Lung (tissue), 12 donors: Measurements from ENCODE around the gene RIN3. TPM values are rescaled to one million over a fixed set of nuclear protein-coding genes. Genes with fewer than 3 reads are reported as not detected.

ENCODE experiments used
- ATAC-seq: fragments of 200-7000 bp; cut with Tn5 transposase; one replicate; pipeline ENCODE4 v1.9.1; 2020; ENCODE audit warnings: moderate number of reproducible peaks; ENCODE audit not compliant: insufficient read depth, low FRiP score
- DNase-seq, 3 donors: peaks; one replicate each; pipeline ENCODE4 v3.0.0-alpha.2; 2013 to 2017
- H3K27ac ChIP-seq, 2 donors: one replicate each; pipeline ENCODE4 v1.5.1; 2013; ENCODE audit warnings: mild to moderate bottlenecking in 2 of 2, moderate library complexity in 2 of 2, control low read depth in 1 of 2, inconsistent platforms in 1 of 2, low read depth in 1 of 2, low read length in 1 of 2
- H3K27me3 ChIP-seq, 3 donors: one replicate each; pipeline ENCODE4 v1.5.1; 2013; ENCODE audit warnings: low read length in 2 of 3; ENCODE audit not compliant: control insufficient read depth in 3 of 3, insufficient read depth in 3 of 3
- H3K36me3 ChIP-seq, 4 donors: one replicate each; pipeline ENCODE4 v1.5.1; 2013; ENCODE audit warnings: low read length in 4 of 4, mild to moderate bottlenecking in 1 of 4, moderate library complexity in 1 of 4; ENCODE audit not compliant: control insufficient read depth in 4 of 4, insufficient read depth in 4 of 4
- H3K4me1 ChIP-seq, 5 donors: one replicate each; pipeline ENCODE4 v1.5.1; 2013; ENCODE audit warnings: low read length in 5 of 5, mild to moderate bottlenecking in 2 of 5, moderate library complexity in 1 of 5; ENCODE audit not compliant: control insufficient read depth in 5 of 5, insufficient read depth in 5 of 5
- H3K4me3 ChIP-seq: one replicate; pipeline ENCODE4 v1.5.1; 2013; ENCODE audit warnings: mild to moderate bottlenecking, control low read depth, moderate library complexity
- H3K9ac ChIP-seq, 2 donors: one replicate each; pipeline ENCODE4 v1.5.1; 2013; ENCODE audit warnings: low read length in 2 of 2, control low read depth in 1 of 2; ENCODE audit not compliant: insufficient read depth in 1 of 2
- H3K9me3 ChIP-seq, 4 donors: one replicate each; pipeline ENCODE4 v1.5.1; 2013; ENCODE audit warnings: low read length in 3 of 4, mild to moderate bottlenecking in 1 of 4, moderate library complexity in 1 of 4; ENCODE audit not compliant: control insufficient read depth in 4 of 4, insufficient read depth in 3 of 4
- CTCF ChIP-seq: IDR thresholded peaks from 2 replicates; pipeline ENCODE4 v1.5.1; 2012; ENCODE audit warnings: mild to moderate bottlenecking; ENCODE audit errors: control extremely low read depth, extremely low read depth
- WGBS, 2 donors: extraction: QIAGEN DNeasy Blood & Tissue Kit; methylation state at CpG; one replicate each; pipeline ENCODE4 v1.1.7; 2013; 5-methylcytosine and 5-hydroxymethylcytosine counted together
- polyA plus RNA-seq, 2 donors: library from polyadenylated mRNA; stranded (reverse); fragments of 200-250 nt; gene quantifications; one replicate each; pipeline ENCODE4 v1.2.1, GENCODE V29; 2013
- total RNA-seq, 2 donors: library from RNA; depleted of rRNA in 1 of 2; stranded (reverse); fragments of >200 nt in 1 of 2; gene quantifications; one replicate each; pipeline ENCODE4 v1.2.1, GENCODE V29; 2014 to 2021
- donor health status: control.
- donor health status: control.
- donor health status: Bipolar disorder and iron deficiency.
- donor health status: healthy.
- donor health status: DM: yes; HTN: yes; CAD: no.

Gene RIN3
- total and polyA plus RNA-seq, 4 donors: 19.3 to 55.5 (median 40.2) TPM

GRCh38 chr14:92701826-92702225 lies 188.2 kb downstream of the RIN3 start:
- ATAC-seq: no peak
- Histone ChIP-seq H3K27me3 (peaks cover 0 to 4% (median 0%) of the 10 kb centered on the region in 3 donors), H3K9ac (no peak overlapping the region), H3K4me1 (peaks cover 0 to 7% (median 0%) of the 10 kb centered on the region in 5 donors), H3K36me3 (peaks cover 5 to 25% (median 13%) of the 10 kb centered on the region in 4 donors), H3K27ac (no peak overlapping the region), H3K9me3 (peaks cover 0 to 4% (median 0%) of the 10 kb centered on the region in 4 donors), H3K4me3 (no peak overlapping the region)
- no peak for TF ChIP-seq CTCF
- 94 to 95% methylated on average over 10 of the region's 10 CpGs for WGBS, 2 donors
- no peak for DNase-seq

- TF ChIP-seq CTCF: no peak
- no peak overlapping the region for H3K4me3 ChIP-seq
- 55 to 76% methylated on average over 9 of the region's 9 CpGs for WGBS, 2 donors
These were observed 188.9 kb downstream of the RIN3 start for GRCh38 chr14:92702441-92702918.

GRCh38 chr14:92703516-92703915 lies 189.9 kb downstream of the RIN3 start:
- Histone ChIP-seq H3K4me1 (peaks cover 0 to 7% (median 0%) of the 10 kb centered on the region in 5 donors), H3K27ac (no peak overlapping the region), H3K9ac (no peak overlapping the region), H3K9me3 (peaks cover 0 to 4% (median 0%) of the 10 kb centered on the region in 4 donors), H3K4me3 (no peak overlapping the region), H3K36me3 (peaks cover 5 to 25% (median 13%) of the 10 kb centered on the region in 4 donors), H3K27me3 (no peaks in the 10 kb centered on the region)
- TF ChIP-seq CTCF: no peak
- DNase-seq: no peak
- 93 to 94% methylated on average over 10 of the region's 10 CpGs for WGBS, 2 donors
- ATAC-seq: no peak

More at GRCh38 chr14:92702441-92702918, 188.9 kb downstream of the RIN3 start:
- ATAC-seq: no peak
- H3K36me3 ChIP-seq: peaks cover 5 to 25% (median 13%) of the 10 kb centered on the region in 4 donors
- DNase-seq: no peak
- H3K27me3 ChIP-seq: peaks cover 0 to 3% (median 0%) of the 10 kb centered on the region in 3 donors
- peaks cover 0 to 4% (median 0%) of the 10 kb centered on the region in 4 donors for H3K9me3 ChIP-seq
- H3K27ac ChIP-seq: no peak overlapping the region
- H3K4me1 ChIP-seq: peaks cover 0 to 7% (median 0%) of the 10 kb centered on the region in 5 donors
- H3K9ac ChIP-seq: no peak overlapping the region
